HEK293T (cell line): ENCODE results near the gene RNASE4.
"Not testable (repeated sequence)": the region's sequence is repeated elsewhere in the genome, so short reads cannot be mapped to it uniquely, and the experiment has no call there.

ENCODE experiments used
- CTCF ChIA-PET: fragments of 350-600 bp; formaldehyde crosslinking; extraction: SDS; loops from one replicate; lab custom pipeline; 2021; ENCODE audit warnings: antibody characterized with exemption, inconsistent platforms; lab: Yijun Ruan, JAX
- POLR2A ChIA-PET: fragments of 350-600 bp; formaldehyde crosslinking; extraction: SDS; loops from one replicate; lab custom pipeline; 2020; ENCODE audit warnings: antibody characterized with exemption, inconsistent platforms; lab: Yijun Ruan, JAX
- DNase-seq: peaks from one replicate; pipeline ENCODE4 v3.0.0; 2012; ENCODE audit warnings: mixed read lengths; ENCODE audit errors: extremely low spot score
- ARNT ChIP-seq: fragments of 450-650 bp; IDR thresholded peaks from 2 replicates; pipeline ENCODE4 v1.6.1; 2017; ENCODE audit warnings: mild to moderate bottlenecking
- BHLHE40 ChIP-seq: fragments of 450-650 bp; IDR thresholded peaks from 2 replicates; pipeline ENCODE4 v1.6.1; 2016; ENCODE audit warnings: mild to moderate bottlenecking, moderate library complexity, borderline replicate concordance
- CTBP1 ChIP-seq: fragments of 450-650 bp; IDR thresholded peaks from 2 replicates; pipeline ENCODE4 v1.6.1; 2016; ENCODE audit warnings: borderline replicate concordance
- ELF4 ChIP-seq: fragments of 450-650 bp; IDR thresholded peaks from 2 replicates; pipeline ENCODE4 v1.6.1; 2017; ENCODE audit warnings: antibody characterized with exemption
- FOXA1 ChIP-seq: fragments of 450-650 bp; IDR thresholded peaks from 2 replicates; pipeline ENCODE4 v1.6.1; 2016; ENCODE audit warnings: mild to moderate bottlenecking
- FOXK2 ChIP-seq: fragments of 450-650 bp; IDR thresholded peaks from 2 replicates; pipeline ENCODE4 v1.6.1; 2016; ENCODE audit warnings: mild to moderate bottlenecking
- FOXM1 ChIP-seq: fragments of 450-650 bp; IDR thresholded peaks from 2 replicates; pipeline ENCODE4 v1.6.1; 2017; ENCODE audit warnings: mild to moderate bottlenecking, borderline replicate concordance
- HDGF ChIP-seq: fragments of 450-650 bp; IDR thresholded peaks from 2 replicates; pipeline ENCODE4 v1.6.1; 2017; ENCODE audit warnings: antibody characterized with exemption, borderline replicate concordance
- L3MBTL2 ChIP-seq: fragments of 450-650 bp; conservative IDR thresholded peaks from 2 replicates; pipeline ENCODE4 v1.6.1; 2016; ENCODE audit warnings: mild to moderate bottlenecking
- LEF1 ChIP-seq: fragments of 450-650 bp; IDR thresholded peaks from 2 replicates; pipeline ENCODE4 v1.6.1; 2017; ENCODE audit warnings: mild to moderate bottlenecking, borderline replicate concordance
- NFRKB ChIP-seq: fragments of 450-650 bp; IDR thresholded peaks from 2 replicates; pipeline ENCODE4 v1.6.1; 2016; ENCODE audit warnings: mild to moderate bottlenecking, moderate library complexity
- PKNOX1 ChIP-seq: fragments of 450-650 bp; IDR thresholded peaks from 2 replicates; pipeline ENCODE4 v1.6.1; 2016
- SP1 ChIP-seq: fragments of 450-650 bp; IDR thresholded peaks from 2 replicates; pipeline ENCODE4 v1.6.1; 2017
- SUZ12 ChIP-seq: fragments of 450-650 bp; IDR thresholded peaks from 2 replicates; pipeline ENCODE4 v1.6.1; 2016; ENCODE audit warnings: mild to moderate bottlenecking
- TARDBP ChIP-seq: fragments of 450-650 bp; IDR thresholded peaks from 2 replicates; pipeline ENCODE4 v1.6.1; 2016
- ZNF384 ChIP-seq: fragments of 450-650 bp; IDR thresholded peaks from 2 replicates; pipeline ENCODE4 v1.6.1; 2016

RNASE4 gene

GRCh38 chr14:20683891-20684661 is at the start of gene RNASE4:
Gene RNASE4, plus strand, starts transcription at chr14:20684560. Its CDS starts 14,812 bp downstream, at chr14:20699372.
- ChIA-PET CTCF (interaction anchor here (1.0 to 4.4 kb wide), 6 partner anchors 20 to 287 kb away, joined by 3 to 27 read pairs (median 6); no protein-coding TSS in a partner anchor), POLR2A (interaction anchor here (0.5 to 6.9 kb wide), 21 partner anchors 8 to 351 kb away, joined by 3 to 104 read pairs (median 7); partner anchors contain the start of genes APEX1, CCNB1IP1, PARP2 and PIP4P1)

GRCh38 chr14:20641591-20641990 is 42.8 kb upstream of the RNASE4 start, which contains the start of gene OR6S1:
Gene OR6S1, minus strand, starts transcription at chr14:20641691. Its CDS starts 0 bp downstream, at chr14:20641691.
- CTCF ChIA-PET, result no interaction called here
- TF ChIP-seq SUZ12 (no peak), BHLHE40 (no peak), FOXK2 (no peak), L3MBTL2 (no peak), FOXM1 (no peak), ELF4 (no peak), PKNOX1 (no peak), ARNT (no peak), NFRKB (no peak)
- DNase-seq, result no peak
- POLR2A ChIA-PET, result interaction anchor here (2.1 kb wide), 1 partner anchor 10 kb away, joined by 9 read pairs; no protein-coding TSS in a partner anchor

More at GRCh38 chr14:20683891-20684661, at the start of gene RNASE4:
- TF ChIP-seq L3MBTL2 (peak; percentile 78), SUZ12 (no peak), TARDBP (peak; percentile 67; the same call in 1 of the 2 replicates), CTBP1 (peak; percentile 21; the same call in 1 of the 2 replicates), ZNF384 (peak; percentile 85)
- peak; percentile 50 for DNase-seq

GRCh38 chr14:20642182-20642581 is 42.2 kb upstream of the RNASE4 start:
- POLR2A ChIA-PET, result interaction anchor here (0.8 to 2.1 kb wide), 2 partner anchors 11 kb away, joined by 3 to 9 read pairs; no protein-coding TSS in a partner anchor
- DNase-seq, result no peak
- CTCF ChIA-PET, result no interaction called here
- no peak for TF ChIP-seq FOXK2
- TF ChIP-seq PKNOX1, result no peak

- CTCF ChIA-PET, DNase-seq: not testable (repeated sequence)
- POLR2A ChIA-PET, result interaction anchor here (0.8 to 2.1 kb wide), 2 partner anchors 10 to 11 kb away, joined by 3 to 9 read pairs; no protein-coding TSS in a partner anchor
Measured at GRCh38 chr14:20642755-20643154, 41.6 kb upstream of the RNASE4 start.

- no peak for TF ChIP-seq NFRKB
- no peak for TF ChIP-seq LEF1
- TF ChIP-seq CTBP1, result no peak
- TF ChIP-seq ARNT, result no peak
- no peak for TF ChIP-seq FOXA1
- no peak for TF ChIP-seq FOXK2
- no peak for TF ChIP-seq SUZ12
- TF ChIP-seq SP1, result no peak
- TF ChIP-seq TARDBP, result no peak
- no peak for TF ChIP-seq HDGF
- ChIA-PET CTCF (no interaction called here), POLR2A (interaction anchor here (0.9 to 1.5 kb wide), 2 partner anchors 37 to 39 kb away, joined by 4 to 6 read pairs; no protein-coding TSS in a partner anchor)
- no peak for DNase-seq
Measured at GRCh38 chr14:20644520-20644919, 39.8 kb upstream of the RNASE4 start.

- no peak for DNase-seq
- POLR2A ChIA-PET, result interaction anchor here (0.9 to 1.5 kb wide), 4 partner anchors 13 to 38 kb away, joined by 3 to 6 read pairs (median 4); no protein-coding TSS in a partner anchor
- CTCF ChIA-PET, result no interaction called here
- TF ChIP-seq NFRKB (no peak), ARNT (no peak), SP1 (no peak), FOXA1 (no peak), ZNF384 (no peak), ELF4 (no peak), TARDBP (no peak), SUZ12 (no peak), HDGF (no peak), PKNOX1 (no peak), FOXK2 (no peak), FOXM1 (no peak), CTBP1 (no peak)
Measured at GRCh38 chr14:20645481-20645880, 38.9 kb upstream of the RNASE4 start.
